Testis (tissue), 2 donors: ENCODE results near the gene INPP5A.

Experiments used
- POLR2A ChIP-seq: fragments of 450-650 bp; IDR thresholded peaks from one replicate; pipeline ENCODE4 v1.6.1; 2017; ENCODE audit warnings: antibody characterized with exemption, mild to moderate bottlenecking, moderate library complexity
- TF ChIP-seq, protein P1 (sequence below), 3 experiments: fragments of 450-650 bp in 2 of 3; fragments of 200-600 bp in 1 of 3; sonication (generic) in 1 of 3; IDR thresholded peaks; one replicate each; pipeline ENCODE4 v1.5.1; 2016 to 2019; ENCODE audit warnings: antibody characterized with exemption in 3 of 3, mild to moderate bottlenecking in 2 of 3, moderate library complexity in 1 of 3

DNA sequence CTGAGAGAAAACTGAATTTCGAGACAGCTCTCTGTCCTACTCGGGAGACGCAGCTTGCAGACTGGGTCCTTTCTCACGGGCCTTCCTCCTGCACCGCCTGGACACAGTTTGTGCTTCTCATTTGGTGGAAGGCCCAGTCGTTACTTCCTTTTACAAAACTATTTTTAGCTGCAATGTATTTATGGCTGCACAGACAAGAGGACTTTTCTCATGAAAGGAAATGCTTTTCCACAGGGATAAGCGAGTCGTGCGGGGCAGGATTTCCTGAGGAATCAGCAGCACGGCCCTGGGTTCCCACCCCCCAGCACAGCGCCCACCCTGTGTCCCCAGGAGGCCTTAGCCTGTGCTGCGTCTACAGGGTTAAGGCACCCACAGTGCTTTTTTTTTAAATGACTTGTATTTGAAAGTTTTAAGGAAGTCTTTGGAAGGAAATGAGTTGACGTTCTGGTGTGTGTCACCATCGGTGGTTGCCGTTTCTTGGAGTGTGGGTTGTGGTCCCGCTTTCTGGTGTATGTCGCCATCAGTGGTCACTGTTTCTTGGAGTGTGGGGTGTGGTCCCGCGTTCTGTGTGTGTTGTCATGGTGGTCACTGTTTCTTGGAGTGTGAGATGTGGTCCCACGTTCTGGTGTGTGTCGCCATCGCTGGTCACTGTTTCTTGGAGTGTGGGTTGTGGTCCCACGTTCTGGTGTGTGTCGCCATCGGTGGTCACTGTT is 50.9 kb downstream of the INPP5A start:
- TF ChIP-seq POLR2A: no peak
- TF ChIP-seq, protein P1, sequence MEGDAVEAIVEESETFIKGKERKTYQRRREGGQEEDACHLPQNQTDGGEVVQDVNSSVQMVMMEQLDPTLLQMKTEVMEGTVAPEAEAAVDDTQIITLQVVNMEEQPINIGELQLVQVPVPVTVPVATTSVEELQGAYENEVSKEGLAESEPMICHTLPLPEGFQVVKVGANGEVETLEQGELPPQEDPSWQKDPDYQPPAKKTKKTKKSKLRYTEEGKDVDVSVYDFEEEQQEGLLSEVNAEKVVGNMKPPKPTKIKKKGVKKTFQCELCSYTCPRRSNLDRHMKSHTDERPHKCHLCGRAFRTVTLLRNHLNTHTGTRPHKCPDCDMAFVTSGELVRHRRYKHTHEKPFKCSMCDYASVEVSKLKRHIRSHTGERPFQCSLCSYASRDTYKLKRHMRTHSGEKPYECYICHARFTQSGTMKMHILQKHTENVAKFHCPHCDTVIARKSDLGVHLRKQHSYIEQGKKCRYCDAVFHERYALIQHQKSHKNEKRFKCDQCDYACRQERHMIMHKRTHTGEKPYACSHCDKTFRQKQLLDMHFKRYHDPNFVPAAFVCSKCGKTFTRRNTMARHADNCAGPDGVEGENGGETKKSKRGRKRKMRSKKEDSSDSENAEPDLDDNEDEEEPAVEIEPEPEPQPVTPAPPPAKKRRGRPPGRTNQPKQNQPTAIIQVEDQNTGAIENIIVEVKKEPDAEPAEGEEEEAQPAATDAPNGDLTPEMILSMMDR (IDR thresholded peaks at IDR 0.05): no peak
